GM20431 (cell line): ENCODE data around the gene FSTL3.

ENCODE experiments used
- in situ Hi-C: fragments of 300-500 bp; cut with MseI, MboI; formaldehyde crosslinking; loops from one replicate; pipeline ENCODE4 v1.15.0; 2020; ENCODE audit warnings: low sequenced_read_pairs; ENCODE audit not compliant: unreplicated experiment

The FSTL3 gene

GRCh38 chr19:708154-709143, 32.3 kb downstream of the FSTL3 start, which contains the start of gene PALM:
Gene PALM (plus strand): TSS chr19:708935. CDS start chr19:709147, 212 bp downstream.
- in situ Hi-C loops, result no loop called here

- in situ Hi-C loops, result no loop called here
Observed at GRCh38 chr19:709196-709964, 33.2 kb downstream of the FSTL3 start.

GRCh38 chr19:709965-710571, 33.9 kb downstream of the FSTL3 start:
- in situ Hi-C loops, result no loop called here

GRCh38 chr19:710767-711166, 34.6 kb downstream of the FSTL3 start:
- in situ Hi-C loops, result no loop called here

GRCh38 chr19:711254-711653, 35.1 kb downstream of the FSTL3 start:
- in situ Hi-C loops, result no loop called here

GRCh38 chr19:715347-715746, 39.2 kb downstream of the FSTL3 start:
- in situ Hi-C loops, result no loop called here

GRCh38 chr19:718251-718951, 42.2 kb downstream of the FSTL3 start:
- in situ Hi-C loops, result no loop called here

- in situ Hi-C loops, result no loop called here
Observed at GRCh38 chr19:718991-719512, 42.9 kb downstream of the FSTL3 start.

- in situ Hi-C loops, result no loop called here
Observed at GRCh38 chr19:719636-720344, 43.6 kb downstream of the FSTL3 start.

GRCh38 chr19:720345-721160, 44.4 kb downstream of the FSTL3 start:
- in situ Hi-C loops, result no loop called here

GRCh38 chr19:722553-723101, 46.4 kb downstream of the FSTL3 start:
- in situ Hi-C loops, result no loop called here

GRCh38 chr19:723247-723646, 47.1 kb downstream of the FSTL3 start:
- in situ Hi-C loops, result no loop called here

GRCh38 chr19:723714-724113, 47.5 kb downstream of the FSTL3 start:
- in situ Hi-C loops, result no loop called here

GRCh38 chr19:725461-726089, 49.4 kb downstream of the FSTL3 start:
- in situ Hi-C loops, result no loop called here

GRCh38 chr19:726993-727956, 51.1 kb downstream of the FSTL3 start:
- in situ Hi-C loops, result no loop called here

GRCh38 chr19:728011-728410, 51.8 kb downstream of the FSTL3 start:
- in situ Hi-C loops, result no loop called here
